Hematopoietic multipotent progenitor cell treated with erythropoietin and hydrocortisone succinate and interleukin-3 and kit ligand, for 15 days (in vitro differentiated cells): Measurements from ENCODE around the gene CELF4.

Experiments
- DNase-seq: peaks from one replicate; pipeline ENCODE4 v3.0.0-alpha.2; 2015; ENCODE audit warnings: low spot score

Gene CELF4

GRCh38 chr18:37346048-37346447, 219.6 kb downstream of the CELF4 start:
- DNase-seq, result no peak

GRCh38 chr18:37343542-37343851, 222.1 kb downstream of the CELF4 start:
- DNase-seq, result no peak

GRCh38 chr18:37341473-37342086, 224.0 kb downstream of the CELF4 start:
- no peak for DNase-seq

- DNase-seq, result no peak
Measured at GRCh38 chr18:37341016-37341415, 224.6 kb downstream of the CELF4 start.

- DNase-seq, result no peak
Measured at GRCh38 chr18:37339701-37340215, 225.8 kb downstream of the CELF4 start.

GRCh38 chr18:37336568-37337285, 228.9 kb downstream of the CELF4 start:
- DNase-seq, result no peak

- DNase-seq, result no peak
Measured at GRCh38 chr18:37335409-37335736, 230.2 kb downstream of the CELF4 start.

GRCh38 chr18:37334631-37335408, 230.8 kb downstream of the CELF4 start:
- DNase-seq, result no peak

- no peak for DNase-seq
Measured at GRCh38 chr18:37332628-37333420, 232.8 kb downstream of the CELF4 start.

- DNase-seq, result no peak
Measured at GRCh38 chr18:37332219-37332618, 233.4 kb downstream of the CELF4 start.

- DNase-seq, result no peak
Measured at GRCh38 chr18:37330173-37330572, 235.4 kb downstream of the CELF4 start.

- peak; percentile 6 for DNase-seq
Measured at GRCh38 chr18:37328946-37329719, 236.5 kb downstream of the CELF4 start.

GRCh38 chr18:37327063-37327577, 238.5 kb downstream of the CELF4 start:
- DNase-seq, result no peak

GRCh38 chr18:37322492-37323035, 243.0 kb downstream of the CELF4 start:
- peak; percentile 4 for DNase-seq

GRCh38 chr18:37321582-37322491, 243.8 kb downstream of the CELF4 start:
- no peak for DNase-seq

GRCh38 chr18:37320317-37320716, 245.3 kb downstream of the CELF4 start:
- no peak for DNase-seq

- DNase-seq, result no peak
Measured at GRCh38 chr18:37318360-37319355, 246.9 kb downstream of the CELF4 start.

- no peak for DNase-seq
Measured at GRCh38 chr18:37317486-37317885, 248.1 kb downstream of the CELF4 start.

GRCh38 chr18:37316468-37316867, 249.1 kb downstream of the CELF4 start:
- DNase-seq, result no peak
